Measurements from ENCODE around the gene GNAS-AS1.

GRCh38 chr20:58788896-58789544 lies 61.7 kb downstream of the GNAS-AS1 start:
- TF ChIP-seq CTCF (IDR thresholded peaks at IDR 0.05) = no peak
- TF ChIP-seq POLR2A (IDR thresholded peaks at IDR 0.05) = no peak

Measured in esophagus squamous epithelium (tissue), 4 donors.